HG02678 (cell line): ENCODE results near the gene PPFIBP2.
A peak's percentile ranks its signal among the peaks of the same experiment; 100 is the strongest.

ENCODE experiments used
- ATAC-seq: cut with Tn5 transposase; IDR thresholded peaks from one replicate; pipeline ENCODE4 v1.9.1; 2021; ENCODE audit warnings: mild to moderate bottlenecking, moderate library complexity; ENCODE audit not compliant: unreplicated experiment

The PPFIBP2 gene

DNA sequence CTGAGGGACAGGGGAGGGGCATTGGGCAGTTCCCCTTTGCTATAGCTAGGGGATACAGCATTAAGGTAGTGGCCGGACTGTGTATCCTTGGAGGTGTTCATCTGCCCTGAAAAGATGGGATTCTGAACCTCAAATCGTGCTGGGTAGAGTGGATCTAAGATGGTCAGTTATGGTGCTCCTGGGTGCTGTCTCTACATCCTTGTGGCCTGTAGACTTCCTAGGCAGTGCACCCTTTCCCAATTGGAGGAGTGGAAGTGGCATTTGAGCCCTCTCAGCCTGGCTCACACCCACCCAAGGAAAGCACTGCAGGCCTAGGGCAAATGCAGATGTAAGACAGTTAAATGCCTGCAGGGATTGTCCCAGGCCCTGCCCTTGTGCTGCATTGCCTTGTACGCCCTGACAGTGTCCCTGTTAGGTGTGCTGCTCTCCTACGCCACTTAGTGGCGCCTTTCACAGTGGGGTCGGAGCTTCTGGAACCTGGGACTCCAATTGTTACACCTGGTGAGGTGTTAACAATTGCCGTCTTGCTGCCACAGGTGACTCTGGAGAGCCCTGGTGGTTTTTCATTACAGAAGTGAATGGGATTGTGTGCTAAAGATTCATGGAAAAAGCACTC is 35.0 kb downstream of the PPFIBP2 start:
- ATAC-seq = peak; percentile 86

DNA sequence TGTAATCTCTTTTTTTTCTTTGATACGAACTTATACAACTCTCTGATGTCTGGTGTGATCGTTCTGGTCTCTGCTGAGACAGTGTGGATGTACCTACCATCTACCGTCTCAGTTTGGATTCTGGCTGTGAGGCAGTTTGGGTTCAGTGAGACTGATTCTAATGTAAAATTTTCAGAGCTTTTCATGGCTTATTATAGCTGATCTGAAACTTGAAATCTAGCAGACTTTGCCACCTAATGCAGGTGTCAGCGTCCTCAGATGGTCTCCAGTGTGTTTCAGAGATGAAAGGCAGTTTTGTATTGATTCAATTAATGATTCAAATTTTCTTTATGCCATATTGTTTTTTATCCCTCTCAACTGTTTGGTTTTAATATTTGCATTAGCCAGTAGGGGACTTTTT is 35.9 kb downstream of the PPFIBP2 start:
- no peak for ATAC-seq

- no peak for ATAC-seq
Observed at GRCh38 chr11:7551571-7551970, 37.8 kb downstream of the PPFIBP2 start.

- no peak for ATAC-seq
Observed at GRCh38 chr11:7552666-7553065, 38.9 kb downstream of the PPFIBP2 start.

DNA sequence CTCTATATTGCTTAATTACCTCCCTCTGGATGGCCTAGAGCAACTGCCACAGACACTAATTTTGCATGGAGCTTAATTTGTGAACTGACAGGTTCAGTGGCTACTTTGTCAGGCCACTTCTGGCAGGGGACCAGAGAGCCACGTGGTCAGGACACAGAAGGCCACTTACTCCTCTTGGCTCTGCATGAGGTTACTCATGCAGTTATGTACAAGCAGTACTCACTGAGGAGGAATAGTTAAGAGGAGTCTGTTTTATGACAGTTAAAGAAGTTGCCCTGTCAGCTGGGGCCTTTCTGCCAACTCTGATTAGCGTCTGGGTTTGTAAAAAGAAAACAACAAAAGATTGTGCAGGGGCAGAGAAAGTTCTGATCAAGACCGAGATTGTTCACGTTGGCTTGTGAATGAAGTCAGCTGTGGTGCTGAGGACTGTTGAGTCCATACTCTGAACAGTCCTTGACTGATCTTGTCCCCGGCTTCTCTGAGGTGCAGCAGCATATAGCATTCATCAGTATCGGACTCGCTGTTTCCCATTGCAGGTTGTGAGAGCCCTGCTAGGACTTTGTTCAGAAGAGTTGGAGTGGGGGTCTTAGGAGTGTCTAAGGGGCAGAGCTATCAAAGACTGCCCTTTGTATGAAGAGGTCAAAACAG is 41.4 kb downstream of the PPFIBP2 start:
- ATAC-seq = no peak

DNA sequence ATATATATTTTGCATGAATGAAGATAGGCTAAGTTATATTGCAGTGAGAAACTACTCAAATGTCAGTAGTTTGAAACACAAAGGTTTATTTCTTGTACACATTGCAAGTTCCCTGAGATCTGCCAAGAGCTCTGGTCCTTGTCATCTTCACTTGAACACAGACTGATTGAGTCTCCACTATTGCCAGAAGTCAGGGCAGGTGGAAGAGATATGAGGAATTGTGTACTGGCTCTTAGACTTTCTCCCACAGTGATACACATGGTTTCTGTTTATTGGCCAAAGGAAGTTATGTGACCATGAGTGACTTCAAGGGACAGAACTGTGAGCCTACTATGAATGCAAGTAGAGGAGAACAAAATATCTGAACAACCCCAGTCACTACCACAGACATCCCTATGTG is 44.2 kb downstream of the PPFIBP2 start:
- ATAC-seq = no peak

DNA sequence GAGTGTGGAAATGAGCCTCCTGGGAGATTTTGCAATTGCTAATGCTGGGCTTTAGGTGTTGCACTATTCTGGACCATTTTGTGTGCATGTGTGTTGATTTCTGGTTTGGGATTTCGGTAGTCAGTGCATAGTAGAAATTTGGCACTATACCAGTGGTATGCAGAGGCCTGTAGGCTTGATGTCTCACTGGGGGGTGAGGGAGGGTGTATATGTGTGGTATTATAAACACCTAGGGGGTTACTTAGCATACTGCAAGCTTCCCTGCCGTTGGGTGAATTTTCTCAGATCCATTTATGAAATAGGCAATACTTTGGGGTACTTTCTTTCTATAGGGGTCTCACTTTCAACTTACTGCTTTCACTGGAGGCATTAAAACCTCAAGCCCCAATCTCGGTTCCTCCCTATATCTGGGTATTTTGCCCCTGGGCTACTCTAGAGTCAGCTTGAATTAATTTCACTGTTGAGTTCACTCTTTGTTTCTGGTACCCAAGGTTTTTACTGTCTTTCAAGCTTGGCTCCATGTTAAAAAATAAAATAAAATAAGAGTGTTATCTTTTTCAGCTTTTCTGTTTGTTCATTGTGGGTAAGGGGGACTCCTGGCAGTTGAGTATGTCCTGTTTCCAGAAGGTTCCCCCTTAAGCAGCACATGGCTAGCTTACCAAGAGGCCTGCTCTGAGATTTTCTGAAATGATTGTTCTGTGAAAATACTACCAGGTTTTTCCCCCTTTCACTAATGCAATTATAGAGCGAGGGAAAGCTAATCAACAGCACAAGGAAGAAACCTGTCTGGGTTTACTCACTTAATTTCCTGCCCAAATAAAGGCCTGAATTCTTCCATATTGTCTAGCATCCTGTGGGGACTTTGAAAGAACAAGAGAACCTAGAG is 45.8 kb downstream of the PPFIBP2 start:
- ATAC-seq = peak; percentile 73

GRCh38 chr11:7561562-7561961 is 47.8 kb downstream of the PPFIBP2 start:
- no peak for ATAC-seq

DNA sequence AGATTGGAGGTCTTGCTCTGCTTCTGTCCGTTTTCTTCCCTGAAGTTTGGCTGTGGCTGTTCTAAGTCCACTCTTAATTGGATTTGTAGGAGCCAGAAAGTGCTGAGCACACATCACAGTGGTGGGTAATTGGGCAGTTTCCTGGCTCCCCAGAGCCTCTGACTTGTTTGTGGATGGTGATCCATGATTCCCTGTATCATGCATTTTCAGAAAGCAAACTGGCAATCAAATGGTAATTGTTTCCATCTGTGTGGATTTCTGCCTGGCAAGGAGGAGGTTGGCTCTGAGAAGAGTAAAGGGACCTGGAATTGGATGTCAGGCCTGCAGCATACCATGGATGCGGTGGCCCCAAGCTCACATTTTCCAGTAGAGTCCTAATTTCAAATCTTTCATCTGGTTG is 49.5 kb downstream of the PPFIBP2 start:
- no peak for ATAC-seq

DNA sequence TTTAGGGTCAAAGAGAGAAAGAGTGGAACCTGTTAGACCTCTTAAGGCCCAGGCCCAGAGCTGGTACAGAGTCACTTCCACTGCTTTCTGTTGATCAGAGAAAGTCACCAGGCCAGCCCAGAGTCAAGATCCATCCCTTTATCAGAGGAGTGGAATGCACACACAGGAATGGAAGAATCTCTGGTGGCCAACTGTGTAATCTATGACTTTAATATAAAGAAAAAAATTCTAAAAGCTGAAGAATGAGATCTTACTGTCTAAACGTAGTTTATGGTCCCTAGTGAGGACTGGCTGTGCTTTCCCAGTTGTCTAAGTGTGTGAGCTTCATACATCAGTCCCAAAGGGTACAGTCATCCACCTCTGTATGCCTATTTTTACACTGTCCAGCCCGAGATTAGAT is 51.0 kb downstream of the PPFIBP2 start:
- no peak for ATAC-seq

DNA sequence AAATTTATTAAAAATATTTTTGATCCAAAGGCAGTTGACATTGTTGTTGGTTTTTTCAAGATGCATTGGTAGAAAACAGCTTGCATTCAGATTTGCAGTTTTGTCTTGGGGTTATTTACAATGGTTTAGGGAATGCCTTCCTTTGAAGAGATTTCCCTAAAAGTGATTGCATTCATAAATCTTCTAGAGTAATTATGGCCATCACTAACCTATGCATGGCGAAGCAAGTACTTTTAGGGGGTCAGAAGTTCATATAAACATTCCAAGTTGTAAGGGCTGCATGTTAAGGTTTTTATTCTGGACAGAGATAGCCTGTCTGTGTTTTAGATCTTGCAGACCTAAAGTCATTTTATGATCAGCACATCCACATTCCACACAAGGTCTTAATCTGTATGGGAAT is 53.5 kb downstream of the PPFIBP2 start:
- no peak for ATAC-seq

DNA sequence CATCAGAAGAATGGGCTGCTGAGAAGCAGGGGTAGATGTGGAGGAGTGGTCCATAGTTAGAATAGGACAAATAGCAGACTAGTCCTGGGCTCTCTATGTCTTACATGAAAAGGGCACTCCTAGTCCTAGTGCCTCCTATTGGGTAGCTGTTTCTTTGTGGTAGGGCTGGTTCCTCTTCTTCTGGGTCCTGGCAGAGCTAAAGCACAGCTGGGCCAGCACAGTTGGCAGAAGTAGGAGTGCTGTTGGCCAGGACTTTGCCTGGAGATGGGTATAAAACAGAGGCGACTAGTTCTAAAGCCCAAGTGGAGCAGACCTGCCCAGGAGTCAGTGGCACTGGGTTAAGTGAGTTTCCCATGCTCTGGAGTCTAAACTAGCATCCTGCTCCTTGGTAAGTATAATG is 55.2 kb downstream of the PPFIBP2 start:
- no peak for ATAC-seq

GRCh38 chr11:7570241-7570640 is 56.4 kb downstream of the PPFIBP2 start:
- ATAC-seq = no peak

- ATAC-seq = no peak
Observed at GRCh38 chr11:7570938-7571521, 57.2 kb downstream of the PPFIBP2 start.

DNA sequence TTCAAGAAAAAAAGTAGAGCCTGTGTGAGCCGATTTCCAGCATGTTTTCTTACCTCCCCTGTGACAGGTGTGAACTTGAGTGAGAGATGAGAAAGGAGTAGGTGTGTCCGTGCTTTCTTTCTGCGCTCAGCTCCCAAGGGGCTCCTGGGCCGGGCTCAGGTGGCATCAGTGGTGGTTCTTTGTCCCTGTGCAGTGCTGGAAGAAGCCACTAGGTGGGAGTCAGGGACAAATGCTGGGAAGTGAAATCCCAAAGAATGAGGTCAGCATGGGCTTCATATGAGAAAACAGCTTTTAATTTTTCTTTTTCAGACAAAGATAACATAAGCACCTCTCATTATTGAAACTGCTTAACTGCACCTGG is 57.8 kb downstream of the PPFIBP2 start:
- no peak for ATAC-seq

DNA sequence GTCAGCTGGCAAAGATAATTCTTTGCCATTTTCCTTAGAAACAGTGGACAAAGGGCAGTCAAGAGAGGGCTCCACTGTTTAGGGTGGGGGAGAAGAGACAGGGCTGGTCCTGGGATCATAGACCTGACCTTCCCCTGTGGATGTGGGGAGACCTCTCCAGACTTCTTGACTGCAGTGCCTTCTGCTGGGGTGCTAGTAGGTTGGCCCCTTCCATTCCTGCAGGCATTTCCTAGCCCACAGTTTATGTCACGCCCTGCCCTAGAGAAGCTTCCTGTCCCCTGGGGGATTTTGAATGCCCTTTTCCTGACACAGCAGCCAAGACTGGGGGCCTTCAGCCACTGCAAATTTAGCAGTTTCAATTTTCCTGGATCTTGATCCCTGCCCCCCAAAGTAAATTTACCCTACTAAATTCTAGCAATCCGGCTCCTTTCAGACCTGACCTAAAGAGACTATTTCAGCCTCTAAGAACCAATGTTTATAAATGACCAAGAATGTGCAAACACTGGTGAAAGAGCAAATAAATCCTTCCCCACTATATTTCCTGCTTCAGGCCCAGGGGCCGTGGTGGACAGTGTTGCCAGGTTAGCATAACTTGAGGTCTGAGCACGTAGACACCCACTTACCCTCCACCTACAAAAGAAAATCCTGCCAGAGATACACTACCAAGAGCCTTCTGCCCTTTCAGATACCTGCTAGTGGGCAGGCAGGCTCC is 58.4 kb downstream of the PPFIBP2 start:
- no peak for ATAC-seq

GRCh38 chr11:7573193-7573557 is 59.4 kb downstream of the PPFIBP2 start:
- ATAC-seq = no peak

DNA sequence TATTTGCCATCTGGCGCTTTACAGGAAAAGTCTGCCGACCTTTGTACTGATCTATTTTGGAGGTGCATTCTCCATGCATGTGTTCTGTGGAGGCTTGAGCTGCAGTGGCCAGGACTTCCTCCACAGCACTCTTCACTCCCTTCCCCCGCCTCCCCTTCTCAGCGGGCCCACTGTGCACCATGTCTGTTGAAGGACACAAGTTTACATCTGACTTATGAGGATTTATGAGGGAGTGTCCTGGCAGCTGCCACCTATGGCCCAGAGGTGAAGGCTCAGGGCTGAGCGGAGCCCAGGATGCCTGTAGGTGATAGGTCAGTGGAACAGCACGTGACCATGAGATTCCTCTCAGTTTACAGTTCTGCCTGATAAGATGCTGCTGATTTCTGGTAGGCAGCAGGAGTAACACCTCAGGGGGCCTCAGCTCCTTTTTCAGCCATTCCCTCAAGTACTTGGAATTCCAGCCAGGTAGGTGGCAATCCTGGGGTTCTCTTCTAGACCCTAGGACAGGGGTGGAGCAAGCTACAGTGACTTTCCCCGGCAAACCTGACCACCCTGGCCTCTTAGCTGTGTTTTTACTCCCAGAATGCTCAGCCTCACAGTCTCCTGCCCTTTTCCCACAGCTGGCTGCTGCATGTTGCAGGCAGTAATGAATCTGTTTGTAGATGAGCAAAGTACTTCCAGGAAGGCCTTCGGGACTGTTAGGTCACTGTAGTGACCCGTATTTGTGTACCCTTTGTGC is 59.9 kb downstream of the PPFIBP2 start:
- no peak for ATAC-seq

DNA sequence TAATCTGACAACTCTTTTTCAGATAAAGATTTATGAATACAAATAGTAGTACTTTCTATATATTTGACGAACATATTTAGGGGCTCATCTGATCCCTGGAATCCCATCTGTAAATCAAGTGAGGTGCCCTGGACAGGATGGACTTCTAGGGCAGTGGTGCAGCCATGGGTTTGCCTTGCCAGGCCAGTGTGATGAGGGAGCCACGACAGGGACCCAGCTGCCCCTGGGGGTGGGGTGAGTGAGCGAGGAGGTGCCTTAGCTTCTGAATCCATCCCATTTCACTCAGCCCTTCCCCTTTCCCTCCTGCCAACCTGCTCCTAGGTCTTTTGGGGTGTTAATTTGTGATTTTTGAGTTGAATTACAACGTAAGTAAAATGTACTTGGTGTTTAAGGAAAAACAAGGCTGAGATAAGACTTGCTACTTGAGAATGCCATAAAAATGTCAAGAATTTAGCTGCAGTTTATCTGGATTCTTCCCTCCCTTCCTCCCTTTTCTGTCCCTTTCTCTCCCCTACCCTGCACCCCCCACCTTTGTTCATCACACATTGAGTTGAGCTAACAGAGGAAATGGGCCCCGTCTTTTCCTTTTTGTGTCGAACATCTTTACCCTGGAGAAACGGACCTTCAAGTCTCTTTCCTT is 60.8 kb downstream of the PPFIBP2 start:
- no peak for ATAC-seq
